GM21717 (cell line): ENCODE results near the gene MVP.
A peak's percentile ranks its signal among the peaks of the same experiment; 100 is the strongest.
"Not testable (repeated sequence)": the region's sequence is repeated elsewhere in the genome, so short reads cannot be mapped to it uniquely, and the experiment has no call there.

Experiments used
- ATAC-seq: cut with Tn5 transposase; IDR thresholded peaks from one replicate; pipeline ENCODE4 v1.9.1; 2021; ENCODE audit warnings: mild to moderate bottlenecking, moderate library complexity; ENCODE audit not compliant: unreplicated experiment

Gene MVP

DNA sequence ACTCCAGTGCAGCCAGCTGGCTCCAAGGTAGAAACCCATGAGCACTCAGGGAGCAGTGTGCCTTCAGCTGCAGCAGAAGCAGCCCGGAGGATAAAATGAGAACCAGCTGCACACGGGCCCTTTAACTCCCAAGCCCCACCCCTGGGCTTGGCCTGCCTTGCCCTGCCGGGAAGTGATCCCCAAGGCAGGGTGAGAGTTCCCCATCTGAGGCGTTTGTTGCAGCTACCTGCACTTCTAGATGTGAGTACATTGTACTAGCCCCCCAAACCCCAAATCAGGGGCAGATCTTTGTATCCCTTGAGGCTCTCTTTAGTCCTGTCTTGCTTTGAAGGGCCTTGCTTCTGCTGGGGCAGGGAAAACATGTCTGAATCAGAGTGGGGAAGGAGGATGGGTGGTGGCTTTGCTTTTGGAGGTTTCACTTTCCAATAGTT is at the start of gene MVP:
MVP (plus strand) TSS at position 192 of the 431 bp plus-strand sequence. CDS start 10,088 bp downstream, outside the sequence.
- ATAC-seq, result no peak

DNA sequence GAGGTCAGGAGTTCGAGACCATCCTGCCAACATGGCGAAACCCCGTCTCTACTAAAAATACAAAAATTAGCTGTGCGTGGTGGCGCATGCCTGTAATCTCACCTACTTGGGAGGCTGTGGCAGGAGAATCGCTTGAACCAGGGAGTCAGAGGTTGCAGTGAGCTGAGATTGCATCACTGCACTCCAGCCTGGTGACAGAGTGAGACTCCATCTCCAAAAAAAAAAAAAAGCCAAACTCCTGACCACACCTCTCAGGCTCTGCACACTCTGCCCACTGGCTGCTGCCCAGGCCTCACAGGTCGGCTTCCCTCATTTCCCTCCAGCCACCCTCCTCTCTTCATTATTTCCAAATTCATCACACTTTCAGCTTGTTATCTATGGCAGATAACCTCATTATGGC is 47.9 kb upstream of the MVP start:
- ATAC-seq, result not testable (repeated sequence)

DNA sequence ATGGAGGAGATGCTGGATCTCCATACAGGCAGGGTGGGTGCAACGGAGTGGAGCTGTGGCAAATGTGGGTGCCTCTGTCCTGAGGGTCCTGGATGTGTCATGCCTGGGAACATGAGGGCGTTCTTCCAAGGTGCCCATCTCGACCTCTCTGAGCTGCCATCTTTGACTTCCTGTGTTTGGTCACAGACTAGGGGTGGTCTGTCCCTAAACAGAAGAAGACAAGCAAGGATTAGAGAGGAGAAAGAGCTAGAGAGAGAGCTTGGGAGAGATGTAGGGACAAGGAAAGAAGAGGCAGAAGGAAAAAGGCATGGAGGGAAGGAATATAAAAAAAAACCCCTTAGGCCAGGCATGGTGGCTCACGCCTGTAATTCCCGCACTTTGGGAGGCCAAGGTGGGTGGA is 45.5 kb upstream of the MVP start:
- no peak for ATAC-seq

DNA sequence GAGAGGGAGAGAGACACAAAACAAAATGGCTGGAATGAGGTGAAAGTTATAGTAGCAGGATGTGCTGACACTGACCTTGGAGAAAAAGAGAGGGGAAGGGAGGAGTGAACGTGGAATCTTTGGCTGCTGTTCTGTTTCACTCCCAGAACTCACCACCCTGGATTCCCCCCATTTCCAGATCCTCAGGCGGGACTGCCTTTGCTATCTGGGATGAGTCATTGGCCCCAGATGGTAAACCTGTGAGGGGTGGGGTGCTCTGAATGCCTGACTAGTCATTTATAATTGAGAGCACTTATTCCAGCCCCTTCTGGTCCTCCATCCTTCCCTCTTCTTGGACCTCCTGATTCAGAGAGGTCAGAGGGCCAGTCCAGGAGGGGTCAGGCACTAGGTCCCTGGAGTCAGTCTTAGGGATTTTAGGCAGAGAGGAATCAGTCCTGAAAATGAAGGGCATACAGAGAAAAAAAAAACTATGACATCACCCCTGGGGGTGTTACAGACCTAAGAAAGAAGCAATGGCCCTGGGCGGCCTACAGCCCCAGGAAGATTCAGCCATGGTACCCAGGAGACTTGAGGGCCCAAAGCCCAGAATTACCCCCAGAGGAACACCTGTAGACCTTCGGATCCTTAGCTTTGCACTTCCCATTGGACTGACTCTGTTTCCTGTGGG is 44.4 kb upstream of the MVP start:
- ATAC-seq, result no peak

DNA sequence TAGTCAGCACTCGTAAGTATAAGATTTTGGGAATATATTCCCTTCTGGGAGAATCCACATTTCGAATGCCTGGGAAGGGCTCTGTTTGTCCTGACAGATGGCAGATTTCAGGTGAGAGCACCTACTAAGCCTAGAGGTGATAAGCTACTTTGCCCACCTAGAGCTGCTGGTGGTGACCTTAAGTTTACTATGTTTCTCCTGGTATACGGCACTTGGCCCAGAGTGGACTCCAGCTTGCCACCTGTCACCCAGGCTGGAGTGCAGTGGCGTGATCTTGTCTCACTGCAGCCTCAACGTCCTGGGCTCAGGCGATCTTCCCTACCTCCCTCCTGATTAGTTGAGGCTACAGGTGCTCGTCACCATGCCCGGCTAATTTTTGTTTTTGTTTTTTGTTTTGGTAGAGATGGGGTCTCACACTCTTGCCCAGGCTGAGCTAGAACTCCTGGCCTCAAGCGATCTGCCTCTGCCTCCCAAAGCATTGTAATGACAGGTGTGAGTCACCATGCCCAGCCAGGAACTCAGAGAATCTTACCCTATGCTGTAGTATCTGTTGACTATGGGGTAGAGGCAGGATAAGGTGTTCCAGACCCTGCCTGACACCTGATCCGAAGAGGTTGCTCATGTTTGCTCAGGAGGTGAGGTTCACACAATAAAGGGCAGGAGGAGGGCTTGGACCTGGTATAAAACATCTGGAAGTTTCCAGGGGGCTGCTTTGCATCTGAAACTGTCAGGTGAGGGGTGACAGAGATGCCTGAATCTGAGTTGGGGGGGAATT is 42.5 kb upstream of the MVP start, which contains the start of gene ZG16:
ZG16 (plus strand) TSS at position 681 of the 775 bp plus-strand sequence. CDS start 1,011 bp downstream, outside the sequence.
- no peak for ATAC-seq

DNA sequence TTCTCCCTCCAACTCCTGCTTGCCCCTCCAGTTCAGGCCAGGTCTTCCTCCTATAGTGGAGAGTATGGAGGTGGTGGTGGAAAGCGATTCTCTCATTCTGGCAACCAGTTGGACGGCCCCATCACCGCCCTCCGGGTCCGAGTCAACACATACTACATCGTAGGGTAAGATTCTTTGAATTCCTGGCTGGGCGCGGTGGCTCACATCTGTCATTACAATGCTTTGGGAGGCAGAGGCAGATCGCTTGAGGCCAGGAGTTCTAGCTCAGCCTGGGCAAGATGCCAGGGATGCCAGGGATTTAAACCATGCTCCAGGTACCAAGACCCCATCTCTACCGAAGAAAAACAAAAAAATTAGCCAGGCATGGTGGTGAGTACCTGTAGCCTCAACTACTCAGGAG is 40.8 kb upstream of the MVP start:
- no peak for ATAC-seq

DNA sequence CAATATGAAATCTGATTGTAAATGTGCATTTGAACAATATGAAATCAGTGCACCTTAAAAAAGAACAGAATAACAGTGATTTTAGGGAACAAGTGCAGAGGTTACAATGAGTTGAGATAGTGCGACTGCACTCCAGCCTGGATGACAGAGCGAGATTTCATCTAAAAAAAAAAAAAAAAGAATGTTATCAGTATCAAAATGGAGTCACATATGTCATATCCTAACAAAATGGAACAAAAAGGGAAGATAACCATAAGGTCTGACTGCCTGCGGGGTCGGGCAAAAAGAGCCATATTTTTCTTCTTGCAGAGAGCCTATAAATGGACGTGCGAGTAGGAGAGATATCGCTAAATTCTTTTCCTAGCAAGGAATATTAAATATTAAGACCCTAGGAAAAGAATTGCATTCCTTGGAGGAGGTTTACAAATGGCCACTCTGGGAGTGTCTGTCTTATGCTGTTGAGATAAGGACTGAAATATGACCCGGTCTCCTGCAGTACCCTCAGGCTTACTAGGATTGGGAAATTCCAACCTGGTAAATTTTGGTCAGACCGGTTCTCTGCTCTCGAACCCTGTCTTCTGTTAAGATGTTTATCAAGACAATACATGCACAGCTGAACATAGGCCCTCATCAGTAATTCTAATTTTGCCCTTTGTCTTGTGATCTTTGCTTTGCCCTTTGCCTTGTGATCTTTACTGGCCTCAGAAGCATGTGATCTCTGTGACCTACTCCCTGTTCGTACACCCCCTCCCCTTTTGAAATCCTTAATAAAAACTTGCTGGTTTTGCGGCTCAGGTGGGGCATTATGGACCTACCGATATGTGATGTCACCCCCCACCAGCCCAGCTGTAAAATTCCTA is 36.9 kb upstream of the MVP start:
- ATAC-seq, result not testable (repeated sequence)

DNA sequence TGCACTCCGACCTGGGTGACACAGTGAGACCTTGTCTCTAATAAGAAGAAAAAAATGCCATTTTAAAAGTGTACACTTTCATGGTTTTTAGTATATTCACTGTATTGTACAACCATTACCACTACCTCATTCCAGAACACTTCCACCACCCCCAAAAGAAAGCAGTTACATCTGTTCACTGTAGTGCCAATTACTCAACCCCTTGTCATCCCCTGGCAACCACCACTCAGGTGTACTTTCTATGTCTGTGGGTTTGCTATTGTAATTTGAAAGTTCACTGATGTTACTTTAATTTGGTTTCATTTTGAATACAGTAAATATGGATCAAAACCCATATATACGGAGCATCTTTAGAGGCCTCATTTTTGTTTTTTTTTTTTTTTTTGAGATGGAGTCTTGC is 36.1 kb upstream of the MVP start:
- ATAC-seq, result no peak

DNA sequence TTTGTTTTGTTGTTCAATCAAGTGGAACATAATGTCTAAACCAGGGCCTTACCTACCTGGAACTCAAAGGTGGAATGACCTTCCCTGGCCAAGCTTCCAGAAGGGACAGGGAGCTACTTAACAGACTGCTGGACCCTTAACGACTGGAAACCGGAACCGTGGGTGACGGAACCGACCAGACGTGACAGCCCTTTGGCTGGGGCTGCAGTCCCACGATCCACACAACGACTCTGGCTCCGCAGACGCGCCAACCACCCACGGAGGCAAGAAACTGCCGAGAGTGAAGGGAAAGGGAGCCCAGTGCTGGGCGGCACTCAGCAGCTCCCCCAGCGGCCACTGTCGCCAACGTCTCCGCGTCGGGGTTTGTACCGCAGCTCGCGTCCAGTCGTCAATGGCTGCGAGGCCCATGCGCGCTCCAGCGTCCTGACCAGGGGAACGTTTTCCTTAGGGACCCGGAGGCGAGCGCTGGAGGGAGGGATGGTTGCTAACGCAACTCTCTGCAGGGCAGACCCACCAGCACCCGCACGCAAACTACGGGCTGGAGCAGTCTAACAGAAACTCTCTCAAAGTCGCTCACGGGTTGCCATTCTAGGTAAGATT is 35.3 kb upstream of the MVP start:
- ATAC-seq, result peak; percentile 47

DNA sequence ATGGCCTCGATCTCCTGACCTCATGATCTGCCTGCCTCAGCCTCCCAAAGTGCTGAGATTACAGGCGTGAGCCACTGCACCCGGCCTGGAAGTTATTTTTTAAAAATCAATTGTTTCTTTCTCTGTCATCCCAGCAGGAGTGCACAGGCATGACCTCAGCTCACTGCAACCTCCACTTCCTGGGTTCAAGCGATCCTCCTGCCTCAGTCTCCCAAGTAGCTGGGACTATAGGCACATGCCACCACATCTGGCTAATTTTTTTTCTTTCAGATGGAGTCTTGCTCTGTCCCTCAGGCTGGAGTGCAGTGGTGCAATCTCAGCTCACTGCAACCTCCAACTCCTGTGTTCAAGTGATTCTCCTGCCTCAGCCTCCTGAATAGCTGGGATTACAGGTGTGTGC is 33.1 kb upstream of the MVP start:
- ATAC-seq, result not testable (repeated sequence)

DNA sequence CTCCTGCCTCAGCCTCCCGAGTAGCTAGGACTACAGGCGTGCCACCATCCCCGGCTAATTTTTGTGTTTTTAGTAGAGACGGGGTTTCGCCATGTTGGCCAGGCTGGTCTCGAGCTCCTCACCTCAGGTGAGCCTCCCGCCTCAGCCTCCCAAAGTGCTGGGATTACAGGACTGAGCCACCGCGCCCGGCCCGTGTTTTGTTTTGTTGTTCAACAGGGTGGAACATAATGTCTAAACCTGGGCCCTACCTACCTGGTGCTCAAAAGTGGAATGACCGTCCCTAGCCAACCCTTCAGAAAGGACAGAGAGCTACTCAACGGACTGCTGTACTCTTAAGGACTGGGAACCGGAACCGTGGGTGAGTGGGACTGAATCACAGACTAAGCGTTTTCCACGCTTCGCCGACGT is 30.5 kb upstream of the MVP start:
- no peak for ATAC-seq

DNA sequence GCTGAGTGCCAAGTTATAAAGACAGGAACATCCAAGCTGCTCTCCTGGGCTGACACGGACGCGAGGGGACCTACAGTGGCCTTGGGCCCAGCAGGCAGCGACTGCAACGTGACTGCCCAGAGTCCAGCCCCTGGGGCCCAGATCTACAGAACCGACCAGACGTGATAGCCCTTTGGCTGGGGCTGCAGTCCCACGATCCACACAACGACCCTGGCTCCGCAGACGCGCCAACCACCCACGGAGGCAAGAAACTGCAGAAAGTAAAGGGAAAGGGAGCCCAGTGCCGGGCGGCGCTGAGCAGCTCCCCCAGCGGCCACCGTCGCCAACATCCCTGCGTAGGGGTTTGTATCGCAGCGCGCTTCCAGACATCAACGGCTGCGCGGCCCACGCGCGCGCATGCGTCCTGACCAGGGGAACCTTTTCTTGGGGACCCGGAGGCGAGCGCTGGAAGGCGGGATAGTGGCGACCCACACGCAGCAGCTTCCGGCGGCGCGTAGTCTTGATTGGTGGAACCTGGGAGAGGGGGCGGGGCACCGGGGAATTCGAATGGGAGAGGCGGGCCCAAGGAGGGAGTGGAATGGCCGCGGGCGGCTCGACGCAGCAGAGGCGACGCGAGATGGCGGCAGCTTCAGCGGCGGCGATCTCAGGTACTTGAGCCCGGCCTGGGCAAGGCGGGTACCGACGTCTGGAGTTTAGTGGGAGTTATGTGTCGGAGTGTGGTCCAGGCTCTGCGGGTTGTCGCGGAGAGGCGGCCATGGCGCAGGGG is 29.9 kb upstream of the MVP start, which contains the start of gene KIF22:
KIF22 (plus strand) TSS at position 569 of the 766 bp plus-strand sequence; CDS start at position 578, 9 bp downstream.
- ATAC-seq, result peak; percentile 76

DNA sequence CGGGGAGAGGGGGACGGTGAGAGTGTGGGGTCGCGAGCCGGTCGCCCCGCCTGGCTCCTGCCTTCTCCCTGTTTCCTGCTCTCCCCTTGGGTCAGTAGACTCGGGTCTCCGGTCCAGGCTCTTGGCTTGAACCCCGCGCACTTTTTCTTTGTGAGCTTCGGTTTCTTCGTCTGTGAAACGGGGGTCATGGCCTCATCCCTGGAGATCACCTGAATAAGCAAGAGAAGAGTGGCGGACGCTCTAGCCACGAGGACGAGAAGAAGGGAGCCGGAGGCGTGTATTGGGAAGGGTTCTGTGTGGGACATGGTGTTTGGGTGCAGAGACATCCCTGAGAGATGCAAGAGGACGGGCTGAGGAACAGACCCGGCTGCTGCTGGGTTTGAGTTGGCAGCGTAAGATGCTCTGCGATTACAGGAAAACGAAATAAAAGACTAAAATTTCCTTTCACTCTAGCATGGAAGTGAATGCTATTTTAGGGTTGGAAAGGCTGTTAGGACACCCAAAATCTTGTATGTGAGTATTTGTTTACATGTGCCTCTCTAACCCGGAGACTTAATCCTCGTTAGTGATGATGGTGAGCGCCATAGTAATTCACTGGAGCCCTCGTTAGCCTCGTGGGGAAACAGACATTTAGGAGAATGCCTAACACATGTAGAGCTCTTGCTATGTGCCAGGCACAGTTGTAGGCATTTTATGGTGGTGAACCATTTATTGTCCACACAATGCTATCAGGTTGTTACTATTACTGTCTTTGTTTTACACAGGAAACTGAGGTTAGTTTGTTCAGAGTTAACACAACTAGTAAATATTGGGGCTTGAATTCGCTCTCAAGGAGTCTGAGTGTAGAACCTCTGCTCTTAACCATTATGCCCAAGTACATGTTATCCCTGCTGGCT is 29.1 kb upstream of the MVP start:
- peak; percentile 29 for ATAC-seq

DNA sequence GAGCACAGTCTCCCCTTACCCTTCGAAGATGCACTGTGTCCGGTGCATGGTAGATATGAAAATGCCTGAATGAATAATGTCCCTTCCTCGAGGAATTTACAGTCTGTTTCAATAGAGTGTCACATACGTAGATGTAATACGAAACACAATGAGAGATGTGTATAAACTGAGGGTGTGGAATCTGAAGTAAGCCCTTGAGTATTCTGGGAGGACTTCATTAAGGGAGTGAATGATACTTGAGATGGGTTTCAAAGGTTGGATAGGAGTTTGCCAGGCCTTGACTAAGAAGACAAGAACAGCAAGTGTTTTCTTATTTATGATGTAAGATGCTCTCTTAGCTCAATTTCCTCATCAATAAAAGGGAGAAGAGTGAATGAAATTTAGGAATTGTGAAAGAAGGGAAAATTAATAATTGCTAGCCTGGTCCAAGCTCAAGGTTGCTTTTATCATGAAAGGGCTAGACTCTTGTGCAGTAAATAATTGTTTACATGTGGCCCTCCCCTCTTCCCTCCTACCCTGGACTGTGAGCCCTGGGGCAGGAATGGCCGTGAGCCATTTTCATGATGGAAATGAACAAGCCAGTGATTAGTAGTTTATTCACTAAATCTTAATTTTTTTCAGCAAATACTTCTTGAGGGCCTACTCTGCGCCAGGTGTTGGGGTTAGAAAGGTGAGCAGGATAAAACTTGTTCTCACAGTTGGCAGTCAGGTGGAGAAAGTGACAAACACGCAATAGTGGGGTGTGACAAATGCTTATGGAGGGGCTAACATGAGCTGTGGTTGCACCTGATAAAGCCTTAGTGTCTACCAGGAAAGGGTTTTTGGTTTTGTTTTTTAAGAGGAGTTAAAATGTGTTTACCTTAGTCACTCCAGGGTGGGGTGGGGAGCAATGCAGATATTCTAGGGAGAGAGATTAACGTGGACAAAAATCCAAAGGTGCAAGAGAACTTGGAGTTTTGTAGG is 28.1 kb upstream of the MVP start:
- ATAC-seq, result no peak

DNA sequence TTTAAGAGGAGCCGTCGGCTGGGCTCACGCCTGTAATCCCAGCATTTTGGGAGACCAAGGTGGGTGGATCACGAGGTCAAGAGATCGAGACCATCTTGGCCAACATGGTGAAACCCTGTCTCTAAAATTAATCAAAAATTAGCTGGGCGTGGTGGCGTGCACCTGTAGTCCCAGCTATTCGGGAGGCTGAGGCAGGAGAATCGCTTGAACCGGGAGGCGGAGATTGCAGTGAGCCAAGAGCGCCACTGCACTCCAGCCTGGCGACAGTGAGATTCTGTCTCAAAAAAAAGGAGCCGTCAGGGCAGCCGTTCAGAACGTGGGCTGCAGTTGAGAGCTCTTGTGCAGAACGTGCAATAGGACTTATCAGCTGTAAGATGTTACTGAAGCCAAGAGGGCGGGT is 27.1 kb upstream of the MVP start:
- not testable (repeated sequence) for ATAC-seq

DNA sequence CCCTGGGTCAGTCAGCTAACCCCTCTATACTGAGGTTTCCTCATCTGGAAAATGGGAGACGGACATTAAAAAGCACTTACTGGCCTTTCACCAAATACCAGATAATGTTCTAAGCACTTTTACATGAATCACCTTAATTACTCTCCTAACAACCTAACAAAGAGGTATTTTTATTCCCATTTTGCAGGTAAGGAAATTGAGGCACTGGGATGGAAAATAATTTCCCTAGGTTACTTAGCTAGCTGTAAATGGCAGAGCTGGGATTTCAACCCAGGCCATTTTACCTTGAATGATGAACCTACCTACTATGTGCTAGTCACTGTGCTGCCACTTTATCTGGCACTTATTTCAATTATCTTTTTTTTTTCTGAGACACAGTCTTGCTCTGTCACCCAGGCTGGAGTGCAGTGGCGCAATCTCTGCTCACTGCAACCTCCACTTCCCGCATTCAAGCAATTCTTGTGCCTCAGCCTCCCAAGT is 26.0 kb upstream of the MVP start:
- ATAC-seq, result no peak

DNA sequence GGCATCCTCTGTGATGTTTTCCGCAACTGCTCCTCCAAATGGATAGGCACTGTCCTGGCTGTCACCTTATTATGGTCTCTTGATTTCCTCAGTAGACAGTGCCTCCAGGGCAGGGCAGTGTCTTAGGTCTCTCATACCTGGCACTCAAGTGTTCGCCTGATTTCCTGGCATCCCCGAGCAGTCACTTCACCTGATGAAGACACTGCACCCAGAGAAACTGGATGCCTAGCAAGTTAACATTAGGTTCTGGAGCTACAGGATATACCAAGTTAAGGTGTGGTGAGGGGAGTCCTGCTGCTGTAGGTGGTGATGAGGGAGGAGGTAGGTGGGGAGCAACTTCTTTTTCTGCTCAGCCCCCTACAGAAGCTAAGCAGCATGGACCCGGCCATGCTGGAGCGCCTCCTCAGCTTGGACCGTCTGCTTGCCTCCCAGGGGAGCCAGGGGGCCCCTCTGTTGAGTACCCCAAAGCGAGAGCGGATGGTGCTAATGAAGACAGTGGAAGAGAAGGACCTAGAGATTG is 17.8 kb upstream of the MVP start:
- ATAC-seq, result no peak
